ENCODE measurements around the gene CNTFR.

The CNTFR gene

DNA sequence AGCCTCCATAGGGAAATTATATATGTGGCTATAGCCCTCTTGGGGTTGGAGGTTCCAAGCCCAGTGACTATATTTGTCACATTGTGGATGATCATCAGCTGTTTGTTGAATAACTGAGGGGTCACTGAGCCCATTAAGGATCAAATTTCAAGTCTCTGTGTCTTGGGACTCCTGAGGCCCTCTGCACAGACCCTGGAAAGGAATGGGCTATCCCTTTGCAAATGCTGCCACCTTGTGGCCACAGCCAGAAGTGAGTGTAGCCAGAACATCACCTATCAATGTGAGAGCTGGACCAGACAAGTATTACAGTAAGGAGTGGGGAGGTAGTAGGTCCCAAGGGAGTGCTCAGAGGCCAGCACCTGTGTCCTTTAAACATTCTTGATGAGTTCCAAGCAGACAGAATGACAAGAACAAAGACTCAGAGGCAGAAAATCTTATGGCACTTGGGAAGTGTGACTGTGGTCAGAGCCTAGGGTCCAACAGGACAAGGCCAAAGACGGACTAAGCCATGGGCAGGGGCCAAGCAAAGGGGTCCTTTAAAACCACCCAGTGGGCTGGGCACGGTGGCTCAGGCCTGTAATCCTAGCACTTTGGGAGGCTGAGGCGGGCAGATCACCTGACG lies 14.2 kb upstream of the CNTFR start:
- TF ChIP-seq, protein P1, sequence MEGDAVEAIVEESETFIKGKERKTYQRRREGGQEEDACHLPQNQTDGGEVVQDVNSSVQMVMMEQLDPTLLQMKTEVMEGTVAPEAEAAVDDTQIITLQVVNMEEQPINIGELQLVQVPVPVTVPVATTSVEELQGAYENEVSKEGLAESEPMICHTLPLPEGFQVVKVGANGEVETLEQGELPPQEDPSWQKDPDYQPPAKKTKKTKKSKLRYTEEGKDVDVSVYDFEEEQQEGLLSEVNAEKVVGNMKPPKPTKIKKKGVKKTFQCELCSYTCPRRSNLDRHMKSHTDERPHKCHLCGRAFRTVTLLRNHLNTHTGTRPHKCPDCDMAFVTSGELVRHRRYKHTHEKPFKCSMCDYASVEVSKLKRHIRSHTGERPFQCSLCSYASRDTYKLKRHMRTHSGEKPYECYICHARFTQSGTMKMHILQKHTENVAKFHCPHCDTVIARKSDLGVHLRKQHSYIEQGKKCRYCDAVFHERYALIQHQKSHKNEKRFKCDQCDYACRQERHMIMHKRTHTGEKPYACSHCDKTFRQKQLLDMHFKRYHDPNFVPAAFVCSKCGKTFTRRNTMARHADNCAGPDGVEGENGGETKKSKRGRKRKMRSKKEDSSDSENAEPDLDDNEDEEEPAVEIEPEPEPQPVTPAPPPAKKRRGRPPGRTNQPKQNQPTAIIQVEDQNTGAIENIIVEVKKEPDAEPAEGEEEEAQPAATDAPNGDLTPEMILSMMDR (IDR thresholded peaks at IDR 0.05): peak; percentile 93
- no peaks in the 10 kb centered on the region for H3K9me3 Mint-ChIP-seq
- peaks cover 18% of the 10 kb centered on the region for H3K27me3 Mint-ChIP-seq (ENCODE audit: low read depth, poor library complexity)
- peak; percentile 95 for DNase-seq
- peaks cover 20% of the 10 kb centered on the region for H3K4me1 Mint-ChIP-seq
- no peaks in the 10 kb centered on the region for H3K36me3 Mint-ChIP-seq (ENCODE audit: low read depth)
- no peak overlapping the region for H3K4me3 Mint-ChIP-seq
- no peak overlapping the region for H3K27ac Mint-ChIP-seq

DNA sequence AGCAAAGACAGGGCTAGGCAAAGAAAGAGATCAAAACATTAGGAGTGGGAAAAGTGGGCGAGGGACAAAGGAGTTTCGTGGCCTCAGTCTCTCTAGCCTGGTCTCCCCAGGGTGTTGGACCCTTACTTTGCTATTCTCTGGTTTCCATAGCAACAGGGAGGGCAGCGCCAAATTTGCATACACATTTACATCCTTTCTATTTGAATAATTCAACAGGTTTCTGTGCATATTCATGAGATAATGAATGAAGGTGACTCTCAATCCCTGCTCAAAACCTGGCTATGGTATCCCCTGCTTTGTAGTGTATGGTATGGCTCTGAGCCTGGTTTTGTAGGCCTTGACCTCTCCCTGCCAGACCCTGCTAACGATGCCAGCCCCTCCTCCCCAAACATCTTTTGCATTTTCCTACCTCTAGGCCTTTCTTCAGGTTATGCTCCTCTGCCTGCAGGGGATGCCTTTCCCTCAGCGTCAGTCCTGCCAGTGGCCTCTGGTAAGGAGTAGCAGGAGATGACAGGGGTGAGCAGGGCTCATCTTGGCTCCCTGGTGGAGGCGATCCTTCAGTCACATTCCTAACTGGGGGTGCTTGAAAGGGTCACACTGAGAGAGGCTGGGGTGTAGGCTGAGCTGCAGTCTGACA lies 12.5 kb upstream of the CNTFR start:
- no peak for DNase-seq
- Mint-ChIP-seq H3K27me3 (ENCODE audit: low read depth, poor library complexity) (peaks cover 18% of the 10 kb centered on the region), H3K4me1 (peaks cover 30% of the 10 kb centered on the region), H3K9me3 (no peaks in the 10 kb centered on the region), H3K27ac (peak overlapping the region; percentile 5), H3K4me3 (no peak overlapping the region), H3K36me3 (ENCODE audit: low read depth) (no peaks in the 10 kb centered on the region)
- TF ChIP-seq, protein P1 (IDR thresholded peaks at IDR 0.05): no peak

DNA sequence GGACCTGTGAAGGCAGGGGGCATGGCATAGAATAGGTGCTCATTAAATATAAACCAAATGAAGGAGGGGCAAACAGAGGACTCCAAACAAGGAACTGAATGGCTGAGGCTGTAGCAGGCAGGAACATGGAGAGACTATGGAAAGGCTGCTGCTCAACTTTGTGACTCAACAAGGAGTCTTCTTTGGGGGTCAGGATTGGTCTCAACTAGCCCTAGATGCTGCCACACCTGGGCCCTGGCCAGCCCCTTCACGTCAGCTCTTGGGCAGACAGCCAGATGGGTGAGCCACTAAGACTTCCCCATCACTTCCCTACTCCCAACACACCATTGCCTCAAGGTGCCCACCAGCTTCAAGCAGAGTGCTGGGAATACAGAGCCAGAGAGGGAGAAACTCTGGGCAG lies 11.4 kb upstream of the CNTFR start:
- Mint-ChIP-seq H3K27me3 (ENCODE audit: low read depth, poor library complexity) (peaks cover 23% of the 10 kb centered on the region), H3K27ac (no peak overlapping the region), H3K36me3 (ENCODE audit: low read depth) (no peaks in the 10 kb centered on the region), H3K4me3 (no peak overlapping the region), H3K9me3 (no peaks in the 10 kb centered on the region), H3K4me1 (peaks cover 39% of the 10 kb centered on the region)
- TF ChIP-seq, protein P1 (IDR thresholded peaks at IDR 0.05): no peak
- DNase-seq: no peak

DNA sequence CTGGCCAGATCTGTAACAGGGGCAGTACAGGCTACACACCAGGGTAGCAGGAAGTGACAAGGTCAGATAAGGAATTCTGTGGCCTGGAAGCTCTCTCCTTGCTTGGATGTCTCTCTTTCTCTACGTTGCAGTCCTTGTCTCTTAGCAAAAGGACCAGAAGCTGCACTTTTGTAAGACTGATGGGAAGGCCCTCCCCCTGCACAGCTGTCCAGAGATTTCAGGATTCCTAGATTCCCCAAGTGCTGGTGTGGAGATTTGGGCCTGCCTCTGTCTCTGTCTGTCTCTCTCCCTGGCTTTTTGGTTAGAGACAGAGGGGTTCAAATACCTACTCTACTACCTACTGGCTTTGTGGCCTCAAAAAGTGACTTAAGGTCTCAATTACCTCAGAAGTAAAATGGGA lies 10.0 kb upstream of the CNTFR start:
- Mint-ChIP-seq H3K9me3 (no peaks in the 10 kb centered on the region), H3K4me3 (no peak overlapping the region), H3K27ac (no peak overlapping the region), H3K36me3 (ENCODE audit: low read depth) (no peaks in the 10 kb centered on the region), H3K4me1 (peaks cover 50% of the 10 kb centered on the region), H3K27me3 (ENCODE audit: low read depth, poor library complexity) (peaks cover 19% of the 10 kb centered on the region)
- TF ChIP-seq, protein P1 (IDR thresholded peaks at IDR 0.05): no peak
- no peak for DNase-seq

DNA sequence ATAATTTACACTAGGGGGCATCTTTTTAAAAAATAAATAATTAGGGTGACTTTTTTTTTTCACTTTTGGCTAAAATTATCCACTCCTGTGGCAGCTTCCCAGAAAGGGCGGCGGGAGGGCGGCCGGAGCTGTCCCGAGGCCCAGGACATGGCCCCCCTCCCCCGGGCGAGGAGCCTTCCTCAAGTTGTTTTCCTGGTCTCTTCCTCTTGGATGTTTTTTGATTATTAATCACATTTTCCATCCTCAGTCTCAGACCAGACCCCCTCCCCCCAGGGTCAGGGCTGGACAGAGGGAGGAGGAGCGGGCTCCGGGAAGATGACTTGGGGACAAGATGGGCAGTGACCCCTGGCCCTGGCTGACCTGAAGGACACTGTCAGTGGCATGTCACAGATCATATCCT lies 4.7 kb upstream of the CNTFR start:
- peaks cover 50% of the 10 kb centered on the region for H3K27me3 Mint-ChIP-seq (ENCODE audit: low read depth, poor library complexity)
- H3K4me1 Mint-ChIP-seq: peaks cover 63% of the 10 kb centered on the region

More for the DNA sequence above, 4.7 kb upstream of the CNTFR start:
- H3K9me3 Mint-ChIP-seq: no peaks in the 10 kb centered on the region
- H3K27ac Mint-ChIP-seq: no peak overlapping the region
- DNase-seq: no peak
- no peaks in the 10 kb centered on the region for H3K36me3 Mint-ChIP-seq (ENCODE audit: low read depth)
- TF ChIP-seq, protein P1 (IDR thresholded peaks at IDR 0.05): no peak
- no peak overlapping the region for H3K4me3 Mint-ChIP-seq
